NB4 (cell line): ENCODE measurements around the gene SP2.

Source experiments
- CTCF ChIP-seq: IDR thresholded peaks from one replicate; pipeline ENCODE4 v1.5.1; 2012; ENCODE audit warnings: low read depth, low read length
- MAX ChIP-seq: IDR thresholded peaks from 2 replicates; pipeline ENCODE4 v1.6.1; 2011; ENCODE audit warnings: low read depth, low read length
- MYC ChIP-seq: IDR thresholded peaks from 2 replicates; pipeline ENCODE4 v1.6.1; 2011; ENCODE audit warnings: low read depth, low read length
- POLR2A ChIP-seq: IDR thresholded peaks from 2 replicates; pipeline ENCODE4 v1.6.1; 2011; ENCODE audit warnings: mild to moderate bottlenecking; ENCODE audit not compliant: insufficient read length; ENCODE audit errors: extremely low read depth

GRCh38 chr17:47872651-47873161, 23.3 kb upstream of the SP2 start:
- TF ChIP-seq CTCF: no peak
- no peak for TF ChIP-seq POLR2A
- no peak for TF ChIP-seq MAX
- no peak for TF ChIP-seq MYC
